ENCODE data around the gene NHERF2.

The NHERF2 gene

DNA sequence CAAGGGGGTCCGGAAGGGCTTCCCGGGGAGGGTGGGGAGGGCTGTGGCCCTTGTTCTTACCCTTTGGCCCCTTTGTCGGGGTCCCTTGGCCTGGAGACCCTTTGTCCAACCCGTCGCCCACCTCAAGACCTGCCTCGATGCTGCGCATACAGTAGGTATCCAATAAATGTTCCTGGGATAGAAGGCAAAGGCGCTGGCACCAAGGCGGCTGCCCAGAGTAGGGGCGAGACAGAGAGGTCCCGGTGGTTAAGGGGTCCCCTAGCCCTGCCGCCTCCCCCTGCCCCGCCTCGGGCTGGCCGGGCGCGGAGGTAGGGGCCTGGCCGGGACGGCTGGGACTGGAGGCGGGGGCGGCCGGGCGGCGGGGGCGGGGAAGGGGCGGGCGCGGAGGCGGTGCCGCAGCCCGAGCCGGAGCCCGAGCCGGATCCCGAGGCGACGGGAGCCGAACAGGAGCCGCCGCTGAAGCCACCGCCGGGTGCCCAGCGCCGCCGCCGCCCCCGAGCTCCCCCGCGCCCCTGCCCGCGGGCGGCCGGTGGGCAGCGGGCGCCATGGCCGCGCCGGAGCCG is at the start of gene NHERF2:
TSS of gene NHERF2 (plus strand) at position 442 of the 563 bp plus-strand sequence. CDS start at position 546, 104 bp downstream.
- no peak for DNase-seq (ENCODE audit: low read depth)

DNA sequence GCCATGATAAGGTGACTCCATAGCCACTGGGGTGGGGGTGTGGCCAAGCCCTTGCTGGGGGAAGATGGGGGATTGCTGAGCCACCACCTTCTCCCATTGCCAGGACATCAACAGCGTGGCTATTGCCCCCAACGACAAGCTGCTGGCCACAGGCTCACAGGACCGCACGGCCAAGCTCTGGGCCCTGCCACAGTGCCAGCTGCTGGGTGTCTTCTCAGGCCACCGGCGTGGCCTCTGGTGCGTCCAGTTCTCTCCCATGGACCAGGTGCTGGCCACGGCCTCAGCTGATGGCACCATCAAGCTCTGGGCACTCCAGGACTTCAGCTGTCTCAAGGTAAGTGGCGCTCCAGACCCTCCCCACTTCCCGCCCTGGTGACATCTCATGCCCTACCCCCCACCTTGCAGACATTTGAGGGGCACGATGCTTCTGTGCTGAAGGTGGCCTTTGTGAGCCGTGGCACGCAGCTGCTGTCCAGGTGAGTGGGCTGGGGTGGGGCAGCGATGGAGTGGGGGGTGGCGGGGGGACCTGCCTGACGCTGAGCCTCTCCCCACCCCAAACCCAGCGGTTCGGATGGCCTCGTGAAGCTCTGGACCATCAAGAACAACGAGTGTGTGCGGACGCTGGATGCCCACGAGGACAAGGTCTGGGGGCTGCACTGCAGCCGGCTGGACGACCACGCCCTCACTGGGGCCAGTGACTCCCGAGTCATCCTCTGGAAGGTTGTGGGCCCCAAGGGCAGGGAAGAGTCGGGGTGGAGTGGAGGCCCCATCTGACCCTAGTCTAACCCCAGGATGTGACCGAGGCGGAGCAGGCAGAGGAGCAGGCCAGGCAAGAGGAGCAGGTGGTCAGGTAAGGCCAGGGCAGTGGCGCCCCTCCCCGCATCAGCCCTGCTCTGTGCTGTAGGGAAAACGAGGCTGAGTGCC is 49.5 kb upstream of the NHERF2 start:
- DNase-seq (ENCODE audit: low read depth) = no peak

DNA sequence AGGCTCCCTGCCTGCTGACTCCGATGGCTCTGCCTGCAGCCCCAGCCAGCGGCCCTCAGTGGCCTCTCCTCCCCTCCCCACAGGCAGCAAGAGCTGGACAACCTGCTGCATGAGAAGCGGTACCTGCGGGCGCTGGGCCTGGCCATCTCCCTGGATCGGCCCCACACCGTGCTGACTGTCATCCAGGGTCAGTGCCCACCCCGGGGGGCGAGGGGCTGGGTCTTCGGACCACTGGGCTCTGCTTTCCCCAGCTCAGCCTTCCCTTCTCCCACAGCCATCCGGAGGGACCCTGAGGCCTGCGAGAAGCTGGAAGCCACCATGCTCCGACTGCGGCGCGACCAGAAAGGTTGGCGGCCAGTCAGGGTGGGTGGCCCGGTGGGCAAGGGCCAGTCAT is 48.8 kb upstream of the NHERF2 start:
- no peak for DNase-seq (ENCODE audit: low read depth)

DNA sequence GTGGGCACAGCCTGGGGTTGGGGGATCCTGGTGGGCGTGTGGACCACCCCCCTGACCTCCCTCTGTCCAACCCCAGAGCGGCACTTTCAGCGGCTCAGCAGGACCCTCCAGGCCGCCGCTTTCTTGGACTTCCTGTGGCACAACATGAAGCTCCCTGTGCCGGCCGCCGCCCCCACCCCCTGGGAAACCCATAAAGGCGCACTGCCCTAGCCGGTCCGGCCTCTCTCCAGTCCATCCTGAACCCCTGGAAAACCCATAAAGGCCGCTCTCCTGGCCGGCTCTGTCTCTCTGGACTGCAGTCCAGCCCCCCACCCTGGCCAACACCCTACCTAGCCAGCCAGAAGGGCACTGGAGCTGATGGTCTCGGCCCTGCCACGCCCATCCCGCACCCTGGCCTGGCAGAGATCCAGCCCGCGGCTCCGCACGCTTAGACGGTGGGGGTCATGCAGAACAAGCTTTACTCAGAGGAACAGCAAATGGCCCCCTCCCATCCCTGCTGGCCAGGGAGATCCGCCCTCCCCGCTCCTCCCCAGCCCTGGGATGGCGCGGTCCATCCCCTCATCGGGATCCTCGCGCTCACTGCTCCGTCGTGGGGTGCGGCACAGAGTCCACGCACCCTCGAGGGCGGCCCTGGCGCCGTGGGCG is 48.1 kb upstream of the NHERF2 start:
- no peak for DNase-seq (ENCODE audit: low read depth)

DNA sequence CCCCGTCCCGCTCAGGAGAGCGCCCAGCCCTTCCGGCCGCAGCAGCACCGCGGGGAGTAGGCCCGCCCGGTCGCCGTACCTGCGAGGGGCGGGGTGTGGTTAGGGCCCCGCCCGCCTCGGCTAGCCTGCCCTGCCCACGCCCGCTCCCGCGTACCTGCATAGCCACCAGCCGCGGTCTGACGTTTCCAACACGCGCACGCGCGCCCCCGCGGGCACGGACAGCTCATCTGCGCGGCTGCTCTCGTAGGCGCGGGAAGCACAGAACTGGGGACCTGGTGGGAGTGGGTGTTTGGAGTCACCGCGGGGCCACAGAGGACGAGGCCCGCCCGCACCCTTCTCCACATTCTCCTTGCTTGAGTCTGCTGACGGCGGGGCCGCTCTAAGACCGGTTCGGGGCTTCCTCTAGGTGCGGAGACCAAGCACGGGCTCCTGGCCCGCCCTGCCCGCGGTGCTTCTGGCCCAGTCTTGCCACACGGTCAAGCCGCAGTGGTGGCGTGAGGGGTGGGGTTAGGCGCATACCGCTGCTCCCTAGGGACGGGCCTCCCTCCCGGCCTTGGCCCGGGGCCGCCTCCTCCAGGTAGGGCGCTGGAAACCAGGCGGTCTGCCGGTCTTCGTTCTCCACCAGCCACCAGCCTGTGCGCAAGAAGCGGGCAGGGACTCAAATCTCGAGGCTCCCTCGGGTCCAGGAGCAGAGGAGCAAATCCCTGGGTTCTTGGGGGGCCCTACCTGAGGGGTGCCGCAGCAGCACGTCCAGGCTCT is 47.3 kb upstream of the NHERF2 start:
- no peak for DNase-seq (ENCODE audit: low read depth)

DNA sequence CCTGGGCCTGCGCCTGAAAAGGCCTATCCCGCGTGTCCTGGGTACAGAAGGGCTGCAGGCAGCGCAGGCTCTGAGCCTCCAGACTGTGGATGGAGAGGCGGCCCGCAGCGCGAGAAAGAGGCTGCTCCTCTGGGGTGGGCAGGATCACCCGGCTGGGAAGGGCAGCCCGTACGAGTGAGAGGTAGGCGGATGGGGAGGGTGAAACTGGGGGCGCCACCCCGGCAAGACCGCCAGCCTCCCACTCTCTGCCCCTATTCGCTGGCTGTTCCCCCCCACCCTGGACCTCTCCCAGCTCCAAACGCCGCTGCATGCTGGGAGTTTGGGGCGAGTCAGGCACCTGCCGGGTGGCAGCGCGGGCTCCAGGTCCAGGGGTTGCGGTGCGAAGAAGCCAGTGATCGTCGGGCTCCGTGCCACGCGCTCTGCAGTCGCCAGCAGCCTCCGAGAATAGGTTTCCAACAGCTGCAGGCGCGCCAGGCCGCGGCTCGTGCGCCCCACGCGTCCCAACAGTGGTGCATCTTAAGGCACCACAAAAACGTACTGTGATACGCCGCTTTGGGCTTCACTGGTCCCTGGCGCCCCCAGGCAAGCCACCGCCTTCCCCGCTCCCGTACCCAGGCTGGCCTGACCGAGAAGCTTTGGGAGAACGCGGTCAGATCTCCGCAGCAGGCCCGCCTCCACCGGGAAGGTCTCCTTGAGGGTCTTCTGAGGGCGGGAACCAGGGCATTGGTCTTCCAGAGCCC is 46.5 kb upstream of the NHERF2 start:
- no peak for DNase-seq (ENCODE audit: low read depth)

DNA sequence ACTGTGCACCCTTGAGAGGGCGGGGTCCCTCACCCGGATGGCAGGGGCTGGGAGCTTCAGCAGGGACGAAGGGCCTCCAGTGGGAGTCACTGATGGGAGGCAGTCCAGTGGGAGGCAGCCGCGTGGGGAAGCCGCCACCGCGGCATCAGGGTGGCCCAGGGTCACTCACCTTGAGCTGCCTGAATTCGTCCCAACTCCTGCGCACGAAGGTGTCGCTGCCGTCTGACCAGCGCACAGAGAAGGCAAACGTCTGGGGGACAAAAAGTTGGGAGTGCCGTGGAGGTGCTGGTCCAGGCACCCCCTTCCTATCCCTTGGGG is 46.0 kb upstream of the NHERF2 start:
- DNase-seq (ENCODE audit: low read depth) = no peak

DNA sequence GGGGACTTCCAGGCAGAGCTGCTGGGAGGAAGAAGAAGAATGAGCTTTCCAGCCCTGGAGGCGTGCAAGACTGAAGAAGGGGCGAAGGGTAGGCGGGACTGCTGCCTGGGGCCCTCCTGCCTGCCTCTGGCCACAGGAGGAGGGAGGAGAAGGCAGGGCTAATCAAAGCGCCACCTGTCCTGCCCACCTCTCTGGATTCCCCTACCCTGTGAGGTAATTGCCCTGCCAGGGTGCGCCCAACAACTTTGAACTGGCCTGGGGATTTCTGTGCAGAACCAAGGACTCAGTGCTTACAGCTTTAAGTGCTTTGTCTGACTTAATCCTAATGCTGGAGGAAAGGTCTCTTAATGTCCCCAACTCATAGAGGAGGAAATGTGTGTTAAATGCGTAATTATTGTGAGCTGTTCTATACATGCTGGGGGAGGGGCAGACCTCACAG is 45.3 kb upstream of the NHERF2 start, which contains the start of gene NOXO1:
TSS of gene NOXO1 (minus strand) at position 72 of the 439 bp plus-strand sequence. CDS start 290 bp downstream, outside the sequence.
- no peak for DNase-seq (ENCODE audit: low read depth)

DNA sequence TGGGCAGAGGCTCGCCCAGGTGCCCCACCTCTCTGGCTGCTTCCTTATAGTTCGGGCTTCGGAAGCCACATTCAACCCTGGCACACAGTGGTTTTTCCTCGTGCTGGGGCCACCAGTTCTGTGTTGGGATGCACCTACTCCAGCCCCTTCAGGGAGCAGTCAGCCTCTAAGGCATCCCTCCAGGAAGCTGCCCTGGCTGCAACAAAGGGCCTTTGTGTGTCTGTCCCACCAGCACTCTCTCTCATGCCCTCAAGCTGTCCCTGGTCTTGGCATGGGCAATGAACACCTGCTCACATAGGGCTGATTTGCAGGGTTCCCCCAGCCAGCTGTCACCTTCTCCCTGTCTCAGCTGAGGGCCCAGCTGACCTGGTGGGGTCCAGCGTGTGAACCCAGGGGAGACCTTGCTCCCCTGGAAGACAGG is 44.7 kb upstream of the NHERF2 start:
- no peak for DNase-seq (ENCODE audit: low read depth)

DNA sequence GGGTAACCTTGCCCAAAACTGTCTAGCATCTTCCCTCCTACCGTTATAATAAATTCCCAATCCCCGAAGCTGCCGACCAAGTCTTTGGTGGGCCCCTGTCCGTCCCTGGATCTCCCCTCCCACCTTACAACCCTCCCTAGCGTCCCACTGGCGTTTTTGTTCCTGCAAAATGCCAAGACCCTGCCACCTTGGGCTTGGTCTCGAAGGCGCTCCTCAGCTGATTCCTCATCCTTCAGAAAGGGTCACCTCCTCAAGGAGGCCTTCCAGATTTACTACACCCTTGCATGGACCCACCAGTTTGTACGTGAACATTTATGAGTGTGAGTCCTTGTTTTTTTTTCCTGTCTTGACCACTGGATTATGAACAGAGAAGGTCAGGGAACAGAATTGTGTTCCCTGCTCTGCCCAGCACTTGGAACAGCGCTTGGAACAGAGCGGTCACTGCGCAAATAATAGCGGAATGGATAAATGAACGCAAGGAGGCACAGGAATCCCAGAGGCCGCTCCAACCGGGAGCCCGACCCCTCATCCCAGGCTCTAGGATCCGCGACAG is 43.6 kb upstream of the NHERF2 start:
- DNase-seq (ENCODE audit: low read depth) = no peak

DNA sequence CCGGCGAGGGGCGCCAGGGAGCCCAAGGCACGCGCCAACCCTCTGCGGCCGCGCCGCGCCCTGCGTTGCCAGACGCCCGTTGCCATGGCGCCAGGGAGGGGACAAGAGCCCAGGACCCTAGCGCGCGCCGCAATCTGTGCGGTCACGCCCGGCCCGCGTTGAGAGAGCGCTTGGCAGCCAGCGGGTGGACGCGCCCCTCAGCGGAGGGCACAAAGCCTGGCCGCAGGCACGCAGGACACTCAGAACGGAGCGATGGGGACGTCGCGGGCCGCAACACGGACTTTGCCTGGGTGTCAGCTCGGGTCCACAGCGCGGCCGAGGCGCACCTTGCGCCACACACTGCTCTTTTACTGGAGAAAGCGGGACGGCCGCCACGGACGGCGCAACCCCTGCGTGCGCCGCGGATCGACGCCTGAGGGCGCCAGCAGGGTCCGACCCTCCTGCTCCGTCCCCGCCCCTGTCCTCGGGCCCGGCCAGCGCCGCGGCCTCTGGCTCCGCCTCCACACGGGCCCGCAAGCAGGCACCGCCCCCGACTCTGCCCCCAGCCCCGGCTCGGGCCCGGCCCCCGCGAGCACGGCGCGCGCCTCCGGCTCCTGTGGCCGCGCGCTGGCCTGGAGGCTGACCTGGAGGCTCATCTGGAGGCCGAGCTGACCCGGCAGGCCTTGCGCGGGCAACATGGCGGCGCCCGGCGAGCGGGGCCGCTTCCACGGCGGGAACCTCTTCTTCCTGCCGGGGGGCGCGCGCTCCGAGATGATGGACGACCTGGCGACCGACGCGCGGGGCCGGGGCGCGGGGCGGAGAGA is 43.0 kb upstream of the NHERF2 start, which contains the start of gene GFER:
TSS of gene GFER (plus strand) at position 650 of the 803 bp plus-strand sequence. CDS start at position 676, 26 bp downstream.
- peak; percentile 38 for DNase-seq (ENCODE audit: low read depth)

DNA sequence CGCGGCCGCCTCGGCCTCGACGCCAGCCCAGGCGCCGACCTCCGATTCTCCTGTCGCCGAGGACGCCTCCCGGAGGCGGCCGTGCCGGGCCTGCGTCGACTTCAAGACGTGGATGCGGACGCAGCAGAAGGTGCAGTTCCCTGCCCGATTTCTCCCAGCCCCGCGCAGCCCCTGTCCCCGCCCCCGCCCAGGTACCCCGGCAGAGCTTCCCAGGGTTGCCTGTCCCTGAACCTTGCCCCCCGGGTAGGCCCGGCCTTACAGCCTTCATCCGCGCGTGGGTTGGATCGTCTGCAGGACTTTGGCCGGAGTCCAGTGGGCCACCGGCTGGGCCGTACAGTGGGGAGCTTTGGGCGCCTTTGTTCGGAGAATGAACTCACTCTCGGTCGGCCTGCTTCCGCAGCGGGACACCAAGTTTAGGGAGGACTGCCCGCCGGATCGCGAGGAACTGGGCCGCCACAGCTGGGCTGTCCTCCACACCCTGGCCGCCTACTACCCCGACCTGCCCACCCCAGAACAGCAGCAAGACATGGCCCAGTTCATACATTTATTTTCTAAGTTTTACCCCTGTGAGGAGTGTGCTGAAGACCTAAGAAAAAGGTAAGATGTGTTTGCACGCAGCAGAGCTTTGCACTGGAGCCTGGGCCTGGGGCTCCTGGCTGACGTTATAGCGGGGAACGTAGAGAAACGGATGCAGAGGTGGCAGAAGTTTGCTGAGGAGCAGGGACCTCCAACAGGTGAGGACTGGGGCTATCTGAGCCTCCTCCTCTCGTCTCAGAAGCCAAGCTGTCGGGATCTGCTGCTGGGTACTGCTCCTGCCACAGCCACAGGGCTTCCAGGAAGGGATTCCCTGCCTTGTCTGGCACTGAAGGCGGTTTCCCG is 42.1 kb upstream of the NHERF2 start:
- no peak for DNase-seq (ENCODE audit: low read depth)

DNA sequence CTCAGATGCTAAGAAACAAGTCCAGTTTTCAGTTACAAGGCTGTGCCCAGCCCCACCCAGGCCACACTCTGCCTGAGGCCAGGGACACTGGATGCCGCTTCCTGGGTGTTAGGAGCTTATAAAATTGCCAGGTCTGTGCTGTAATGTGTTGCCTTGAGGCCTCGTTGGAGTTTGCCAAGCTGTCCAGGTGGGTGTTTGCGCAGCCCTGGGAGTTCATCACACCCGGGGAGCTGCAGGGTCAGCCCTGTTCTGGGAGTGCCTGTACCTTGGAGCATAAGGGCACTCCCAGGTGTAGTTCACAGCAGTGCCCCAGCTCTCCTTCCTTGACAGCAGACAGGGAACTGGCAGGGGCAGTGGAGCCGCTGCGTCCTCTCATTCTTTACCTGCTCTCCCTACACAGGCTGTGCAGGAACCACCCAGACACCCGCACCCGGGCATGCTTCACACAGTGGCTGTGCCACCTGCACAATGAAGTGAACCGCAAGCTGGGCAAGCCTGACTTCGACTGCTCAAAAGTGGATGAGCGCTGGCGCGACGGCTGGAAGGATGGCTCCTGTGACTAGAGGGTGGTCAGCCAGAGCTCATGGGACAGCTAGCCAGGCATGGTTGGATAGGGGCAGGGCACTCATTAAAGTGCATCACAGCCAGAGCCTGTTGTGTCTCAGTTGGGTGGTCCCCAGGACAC is 41.1 kb upstream of the NHERF2 start:
- no peak for DNase-seq (ENCODE audit: low read depth)

DNA sequence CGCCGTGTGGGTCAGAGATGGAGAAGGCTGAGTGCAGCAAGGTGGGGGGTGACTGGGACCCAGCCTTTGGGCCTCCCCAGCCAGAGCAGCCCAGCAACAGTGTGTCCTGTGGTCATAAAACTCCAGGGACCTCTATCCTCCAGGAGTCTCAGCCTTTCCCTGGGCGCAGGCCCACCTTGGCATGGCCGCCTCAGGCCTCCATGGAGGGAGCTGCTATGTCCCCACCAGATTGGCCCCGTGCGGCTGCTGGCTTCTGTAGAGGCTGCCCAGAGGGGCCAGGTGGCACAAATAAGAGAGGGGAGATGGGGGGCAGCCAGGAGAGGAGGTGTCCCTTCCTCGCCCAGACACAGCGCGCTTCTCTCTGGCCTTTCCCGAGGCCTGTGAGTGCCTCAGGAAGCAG is 39.5 kb upstream of the NHERF2 start:
- no peak for DNase-seq (ENCODE audit: low read depth)

DNA sequence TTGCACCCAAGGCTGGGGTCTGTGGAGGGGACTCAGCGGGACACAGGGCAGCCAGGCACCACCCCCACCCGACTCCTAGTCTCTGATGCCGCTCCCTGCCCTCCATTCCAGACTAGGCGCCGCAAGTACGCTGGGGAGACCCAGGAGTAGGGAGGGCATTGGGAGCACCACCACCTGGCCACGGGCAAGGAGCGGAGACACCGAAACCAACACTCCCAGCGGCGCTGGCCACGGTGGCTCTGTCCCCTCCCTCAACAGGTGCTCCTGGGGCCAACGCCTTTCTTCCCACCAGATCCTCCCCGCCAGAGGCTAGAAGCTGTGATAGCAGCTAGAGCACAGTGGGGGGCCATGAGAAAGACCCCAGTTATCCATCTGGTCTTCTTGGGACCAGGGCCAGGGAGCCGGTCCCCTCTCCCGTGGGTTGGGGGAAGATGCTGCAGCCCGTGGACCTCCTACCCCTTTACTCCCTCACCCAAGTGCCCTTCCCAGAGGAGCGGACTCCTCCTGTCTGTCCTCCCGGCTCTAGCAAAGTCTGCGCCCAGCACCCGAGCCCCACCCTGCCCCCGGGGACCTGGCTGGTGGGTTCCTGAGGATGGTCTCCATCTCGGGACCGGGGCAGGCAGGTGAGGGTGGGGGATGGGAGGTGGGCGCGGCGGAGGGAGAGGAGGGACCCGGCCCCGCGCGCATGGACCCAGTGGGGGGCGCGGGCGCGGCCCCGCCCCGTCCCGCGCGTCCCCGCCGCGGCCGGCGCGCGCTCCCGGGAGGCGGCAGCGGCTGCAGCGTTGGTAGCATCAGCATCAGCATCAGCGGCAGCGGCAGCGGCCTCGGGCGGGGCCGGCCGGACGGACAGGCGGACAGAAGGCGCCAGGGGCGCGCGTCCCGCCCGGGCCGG is 37.2 kb upstream of the NHERF2 start, which contains the start of gene SYNGR3:
TSS of gene SYNGR3 (plus strand) at position 762 of the 892 bp plus-strand sequence. CDS start 133 bp downstream, outside the sequence.
- DNase-seq (ENCODE audit: low read depth) = no peak

DNA sequence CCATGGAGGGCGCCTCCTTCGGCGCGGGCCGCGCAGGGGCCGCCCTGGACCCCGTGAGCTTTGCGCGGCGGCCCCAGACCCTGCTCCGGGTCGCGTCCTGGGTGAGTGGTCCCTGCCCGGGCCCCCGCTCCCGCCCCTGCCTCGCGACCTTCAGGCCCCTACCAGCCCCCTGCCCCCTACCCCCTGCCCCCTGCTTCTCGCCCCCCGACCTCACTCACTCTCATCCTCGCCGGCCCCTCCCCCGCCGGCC is 36.7 kb upstream of the NHERF2 start:
- no peak for DNase-seq (ENCODE audit: low read depth)

DNA sequence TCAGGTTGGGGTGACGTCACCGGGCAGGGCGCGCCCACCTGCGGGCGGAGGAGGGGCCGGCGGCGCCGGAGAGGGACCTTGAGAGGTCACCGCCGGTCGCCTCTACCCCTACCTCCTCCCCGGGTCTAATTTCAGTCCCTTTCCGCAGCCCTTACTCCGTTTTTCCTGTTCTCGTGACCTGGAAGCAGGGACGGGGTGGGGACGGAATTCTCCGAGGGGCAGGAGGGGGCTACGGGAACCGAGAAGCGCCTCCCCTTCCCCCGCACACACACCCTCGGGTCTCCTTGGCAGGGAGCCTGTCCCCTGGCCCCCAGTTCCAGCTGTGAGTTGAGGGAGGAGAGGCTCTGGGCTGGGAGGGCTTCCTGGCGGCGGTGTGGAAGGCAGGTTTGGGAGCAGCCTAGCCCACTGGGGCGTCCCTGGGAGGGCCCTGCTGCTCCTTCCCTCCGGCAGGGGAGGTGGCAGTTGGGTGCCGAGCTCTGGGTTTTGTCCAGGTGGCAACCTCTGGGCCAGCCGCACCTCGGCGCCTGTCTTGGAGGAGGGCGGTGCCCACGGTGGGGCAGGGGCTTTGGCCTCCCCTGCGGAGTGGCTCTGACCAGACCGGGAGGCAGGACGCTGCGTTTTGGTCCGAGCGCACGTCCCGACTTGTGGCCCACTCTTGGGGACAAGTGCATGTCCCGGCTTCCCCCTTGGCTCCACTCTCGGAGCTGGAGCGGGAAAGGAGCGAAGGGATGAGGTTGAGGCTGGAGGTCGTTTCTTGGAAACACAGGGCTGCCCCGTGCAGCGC is 36.2 kb upstream of the NHERF2 start:
- DNase-seq (ENCODE audit: low read depth) = no peak

All from HS-5 (cell line).